IPS DF 6.9 (cell line): ENCODE measurements around the gene TTBK1.
"Not testable (repeated sequence)": the region's sequence is repeated elsewhere in the genome, so short reads cannot be mapped to it uniquely, and the experiment has no call there.

Source experiments
- DNase-seq: peaks from one replicate; pipeline ENCODE4 v3.0.0-alpha.2; 2013; ENCODE audit warnings: low read depth, low spot score
- H3K27ac ChIP-seq: one replicate; pipeline ENCODE4 v1.5.1; 2013; ENCODE audit warnings: low read length, control low read depth
- H3K27me3 ChIP-seq: 2 replicates; pipeline ENCODE4 v1.6.1; 2013; ENCODE audit warnings: mild to moderate bottlenecking, low read length; ENCODE audit not compliant: control insufficient read depth, insufficient read depth
- H3K36me3 ChIP-seq: 2 replicates; pipeline ENCODE4 v1.6.1; 2013; ENCODE audit warnings: low read length; ENCODE audit not compliant: control insufficient read depth, insufficient read depth
- H3K4me1 ChIP-seq: 2 replicates; pipeline ENCODE4 v1.6.1; 2013; ENCODE audit warnings: low read length; ENCODE audit not compliant: control insufficient read depth, insufficient read depth
- H3K4me3 ChIP-seq: 2 replicates; pipeline ENCODE4 v1.5.1; 2013; ENCODE audit warnings: mild to moderate bottlenecking, low read length
- H3K9me3 ChIP-seq: 2 replicates; pipeline ENCODE4 v1.6.1; 2013; ENCODE audit warnings: low read length, inconsistent platforms; ENCODE audit not compliant: control insufficient read depth, insufficient read depth
- WGBS: extraction: QIAGEN DNeasy Blood & Tissue Kit; methylation state at CpG from one replicate; pipeline ENCODE4 v1.1.7; 2013; ENCODE audit warnings: mixed read lengths, missing lambda C conversion rate; ENCODE audit not compliant: insufficient read length, insufficient coverage; 5-methylcytosine and 5-hydroxymethylcytosine counted together

Gene TTBK1

DNA sequence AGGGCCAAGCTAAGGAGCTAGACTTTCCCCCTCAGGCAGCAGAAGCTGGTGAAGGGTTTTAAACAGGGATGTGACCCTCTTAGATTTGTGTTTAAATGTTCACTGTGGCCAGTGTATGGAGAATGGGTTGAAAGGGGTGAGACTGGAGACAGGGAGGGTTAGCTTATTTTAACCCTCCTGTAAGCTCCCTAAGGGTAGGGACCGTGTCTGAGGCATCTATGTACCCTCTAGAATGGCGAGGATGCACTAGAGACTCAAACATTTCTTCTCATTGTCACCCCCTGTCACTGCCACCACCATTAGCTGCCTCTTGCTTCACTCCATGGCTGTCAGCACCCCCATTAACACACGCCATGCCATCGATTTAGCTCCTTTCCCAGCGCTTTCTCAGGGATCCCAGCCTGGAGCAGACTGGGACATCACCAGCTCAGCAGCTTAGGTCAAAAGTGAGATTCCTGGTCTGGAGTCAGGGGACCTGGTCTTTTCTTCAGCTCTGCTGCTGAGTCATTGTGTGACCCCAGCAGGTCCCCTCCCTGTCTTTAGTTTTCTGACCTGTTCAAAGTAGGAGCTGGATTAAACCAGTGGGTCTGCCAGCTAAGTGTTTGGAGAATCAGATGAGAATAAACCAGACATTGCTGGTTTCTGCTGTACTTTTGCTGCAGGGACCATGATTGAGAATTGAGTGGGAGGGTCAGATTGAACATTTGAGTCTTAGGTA is 53.7 kb downstream of the TTBK1 start:
- no CpG with 5 or more reads among the region's 5 CpGs for WGBS
- no peak overlapping the region for H3K27ac ChIP-seq
- H3K4me3 ChIP-seq, result no peak overlapping the region
- no peaks in the 10 kb centered on the region for H3K27me3 ChIP-seq
- no peaks in the 10 kb centered on the region for H3K36me3 ChIP-seq
- no peak for DNase-seq
- no peaks in the 10 kb centered on the region for H3K9me3 ChIP-seq
- H3K4me1 ChIP-seq, result no peaks in the 10 kb centered on the region

DNA sequence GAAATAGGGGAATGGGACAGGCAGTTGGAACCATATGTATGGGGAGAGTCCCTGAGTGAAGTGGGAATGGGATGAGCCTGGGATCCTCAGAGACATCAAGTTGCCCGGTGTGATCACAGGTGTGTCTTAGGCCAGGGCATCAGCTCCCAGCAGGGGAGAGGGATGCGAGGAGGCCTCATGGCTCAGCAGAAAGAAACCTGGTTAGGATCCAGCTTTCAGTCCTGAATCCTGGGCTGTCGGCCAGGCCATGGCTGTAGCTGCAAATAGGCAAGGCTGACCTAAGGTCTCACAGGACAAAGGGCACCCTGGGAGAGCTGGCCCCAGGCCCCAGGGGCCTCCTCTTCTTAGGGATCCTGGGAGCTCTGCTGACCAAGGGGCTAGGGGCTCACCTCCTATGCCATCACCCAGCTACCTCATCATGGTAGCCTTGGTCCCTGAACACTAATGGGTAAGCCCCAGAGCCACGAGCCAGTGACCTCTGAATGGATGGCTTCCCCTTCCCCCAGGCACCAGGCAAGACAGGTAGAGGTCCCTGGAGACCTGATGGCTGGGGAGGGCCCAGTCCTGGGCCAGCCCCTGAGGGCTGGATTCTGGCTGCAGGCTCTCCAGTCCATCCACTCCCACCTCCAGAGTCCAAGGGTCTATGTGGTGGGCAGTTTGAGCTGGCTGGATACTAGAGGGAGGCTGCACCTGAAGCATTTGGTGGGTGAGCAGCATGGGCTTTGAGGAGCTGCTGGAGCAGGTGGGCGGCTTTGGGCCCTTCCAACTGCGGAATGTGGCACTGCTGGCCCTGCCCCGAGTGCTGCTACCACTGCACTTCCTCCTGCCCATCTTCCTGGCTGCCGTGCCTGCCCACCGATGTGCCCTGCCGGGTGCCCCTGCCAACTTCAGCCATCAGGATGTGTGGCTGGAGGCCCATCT is 54.6 kb downstream of the TTBK1 start, which contains the start of gene SLC22A7:
Gene SLC22A7, plus strand, starts transcription at position 617 of the 921 bp plus-strand sequence. Its CDS starts 99 bp downstream, at position 716.
- Histone ChIP-seq H3K27me3 (no peaks in the 10 kb centered on the region), H3K4me1 (no peaks in the 10 kb centered on the region), H3K36me3 (no peaks in the 10 kb centered on the region), H3K9me3 (no peaks in the 10 kb centered on the region), H3K4me3 (no peak within 1 kb of the TSS), H3K27ac (no peak within 1 kb of the TSS)
- no peak for DNase-seq
- WGBS, result no CpG with 5 or more reads among the region's 10 CpGs

DNA sequence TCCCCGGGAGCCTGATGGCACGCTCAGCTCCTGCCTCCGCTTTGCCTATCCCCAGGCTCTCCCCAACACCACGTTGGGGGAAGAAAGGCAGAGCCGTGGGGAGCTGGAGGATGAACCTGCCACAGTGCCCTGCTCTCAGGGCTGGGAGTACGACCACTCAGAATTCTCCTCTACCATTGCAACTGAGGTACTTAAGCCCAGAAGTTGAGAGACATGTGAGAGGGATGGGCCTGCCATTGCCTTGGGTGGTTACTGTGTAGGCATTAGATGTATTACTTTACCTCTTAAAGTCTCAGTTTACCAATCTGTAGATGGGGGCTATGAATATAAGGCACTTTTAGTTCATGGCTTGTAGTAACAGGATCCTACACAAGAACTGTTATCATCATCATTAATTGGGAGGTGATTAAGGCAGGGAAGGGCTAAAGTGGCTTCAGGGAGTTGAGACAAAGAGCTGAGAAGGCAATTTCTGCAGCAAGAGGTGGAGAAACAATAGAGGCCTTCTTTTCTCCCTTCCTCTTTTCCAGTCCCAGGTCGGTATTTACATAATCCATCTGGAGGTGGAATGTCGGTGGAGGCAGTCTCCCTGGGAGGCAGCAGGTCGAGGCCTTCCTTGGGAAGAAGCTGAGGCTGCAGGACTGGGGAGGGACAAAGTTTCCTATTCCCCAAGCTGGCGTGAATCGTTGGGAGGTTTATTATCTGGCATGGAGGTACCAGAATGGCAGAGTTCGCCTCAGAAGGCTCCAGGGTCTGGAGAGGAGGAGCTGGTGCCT is 55.5 kb downstream of the TTBK1 start:
- no peak for DNase-seq
- Histone ChIP-seq H3K36me3 (no peaks in the 10 kb centered on the region), H3K9me3 (no peaks in the 10 kb centered on the region), H3K4me1 (no peaks in the 10 kb centered on the region), H3K27me3 (no peaks in the 10 kb centered on the region), H3K4me3 (no peak overlapping the region), H3K27ac (no peak overlapping the region)
- no CpG with 5 or more reads among the region's 12 CpGs for WGBS

DNA sequence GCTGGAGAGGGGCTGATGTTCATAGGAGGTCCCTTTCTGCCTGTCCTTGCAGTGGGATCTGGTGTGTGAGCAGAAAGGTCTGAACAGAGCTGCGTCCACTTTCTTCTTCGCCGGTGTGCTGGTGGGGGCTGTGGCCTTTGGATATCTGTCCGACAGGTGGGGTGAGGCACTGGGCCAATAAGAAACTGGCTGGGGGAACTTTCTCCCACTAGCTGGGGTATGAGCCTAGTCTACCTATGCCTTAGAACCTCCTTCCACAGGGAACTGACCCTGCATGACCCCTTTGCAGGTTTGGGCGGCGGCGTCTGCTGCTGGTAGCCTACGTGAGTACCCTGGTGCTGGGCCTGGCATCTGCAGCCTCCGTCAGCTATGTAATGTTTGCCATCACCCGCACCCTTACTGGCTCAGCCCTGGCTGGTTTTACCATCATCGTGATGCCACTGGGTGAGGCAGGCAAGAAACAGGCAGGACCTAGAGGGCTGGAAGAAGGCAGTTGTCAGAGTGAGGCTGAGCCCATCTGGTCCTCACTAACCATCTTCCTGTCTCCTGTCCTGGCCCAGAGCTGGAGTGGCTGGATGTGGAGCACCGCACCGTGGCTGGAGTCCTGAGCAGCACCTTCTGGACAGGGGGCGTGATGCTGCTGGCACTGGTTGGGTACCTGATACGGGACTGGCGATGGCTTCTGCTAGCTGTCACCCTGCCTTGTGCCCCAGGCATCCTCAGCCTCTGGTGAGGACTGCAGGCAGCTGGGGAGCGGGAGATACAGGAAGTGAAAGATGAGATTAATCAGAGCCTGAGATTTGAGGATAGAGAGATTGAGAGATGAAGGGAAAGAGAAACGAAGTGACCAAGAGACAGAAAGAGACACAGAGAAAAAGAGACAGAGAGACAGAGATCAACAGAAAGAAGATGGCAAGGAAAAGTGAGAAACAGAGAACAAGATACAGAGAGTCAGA is 56.3 kb downstream of the TTBK1 start:
- Histone ChIP-seq H3K9me3 (no peaks in the 10 kb centered on the region), H3K27me3 (no peaks in the 10 kb centered on the region), H3K4me1 (no peaks in the 10 kb centered on the region), H3K27ac (no peak overlapping the region), H3K4me3 (no peak overlapping the region), H3K36me3 (no peaks in the 10 kb centered on the region)
- 100% methylated on average over 1 of the region's 18 CpGs for WGBS
- no peak for DNase-seq

DNA sequence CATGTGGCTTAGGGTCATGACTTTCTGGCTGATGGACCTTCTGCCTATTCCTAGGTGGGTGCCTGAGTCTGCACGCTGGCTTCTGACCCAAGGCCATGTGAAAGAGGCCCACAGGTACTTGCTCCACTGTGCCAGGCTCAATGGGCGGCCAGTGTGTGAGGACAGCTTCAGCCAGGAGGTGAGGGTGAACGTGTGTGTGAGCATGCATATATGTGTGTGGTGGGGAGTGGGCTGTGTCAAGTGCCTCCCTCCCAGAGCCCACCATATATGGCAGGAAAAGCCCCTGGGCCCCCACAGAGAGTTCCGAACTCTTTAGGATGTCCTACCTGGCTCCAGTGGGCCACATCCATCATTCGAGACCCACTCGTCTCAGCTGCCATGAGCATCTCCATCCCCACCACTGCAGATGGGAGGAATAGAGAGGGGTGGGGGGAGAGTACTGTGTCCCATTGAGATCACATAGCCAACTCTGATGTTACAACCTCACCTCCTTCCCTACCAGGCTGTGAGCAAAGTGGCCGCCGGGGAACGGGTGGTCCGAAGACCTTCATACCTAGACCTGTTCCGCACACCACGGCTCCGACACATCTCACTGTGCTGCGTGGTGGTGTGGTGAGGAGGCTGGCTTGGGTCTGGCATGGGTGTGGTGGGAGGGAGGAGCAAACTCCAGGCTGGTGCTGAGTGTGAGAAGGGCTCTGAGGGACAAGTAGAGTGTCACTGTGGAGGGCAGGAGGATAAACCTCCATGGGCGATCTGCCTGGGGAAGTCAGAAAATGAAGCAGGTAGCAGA is 58.0 kb downstream of the TTBK1 start:
- H3K27me3 ChIP-seq, result no peaks in the 10 kb centered on the region
- no CpG with 5 or more reads among the region's 15 CpGs for WGBS
- no peak overlapping the region for H3K4me3 ChIP-seq

DNA sequence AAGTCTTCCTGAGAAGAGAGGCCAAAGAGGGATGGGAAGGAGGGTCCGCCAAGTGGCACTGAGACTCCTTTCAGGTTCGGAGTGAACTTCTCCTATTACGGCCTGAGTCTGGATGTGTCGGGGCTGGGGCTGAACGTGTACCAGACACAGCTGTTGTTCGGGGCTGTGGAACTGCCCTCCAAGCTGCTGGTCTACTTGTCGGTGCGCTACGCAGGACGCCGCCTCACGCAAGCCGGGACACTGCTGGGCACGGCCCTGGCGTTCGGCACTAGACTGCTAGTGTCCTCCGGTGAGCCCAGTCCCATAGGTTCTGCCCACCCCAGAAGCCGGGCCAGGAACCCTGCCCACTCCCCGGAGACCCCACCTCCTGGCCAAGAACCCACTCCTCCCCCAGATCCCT is 58.8 kb downstream of the TTBK1 start:
- no CpG with 5 or more reads among the region's 19 CpGs for WGBS
- Histone ChIP-seq H3K27ac (no peak overlapping the region), H3K4me1 (no peaks in the 10 kb centered on the region), H3K36me3 (no peaks in the 10 kb centered on the region), H3K27me3 (no peaks in the 10 kb centered on the region), H3K9me3 (no peaks in the 10 kb centered on the region), H3K4me3 (no peak overlapping the region)
- DNase-seq, result no peak

More for the DNA sequence above, 58.0 kb downstream of the TTBK1 start:
- H3K9me3 ChIP-seq, result no peaks in the 10 kb centered on the region
- H3K4me1 ChIP-seq, result no peaks in the 10 kb centered on the region
- H3K36me3 ChIP-seq, result no peaks in the 10 kb centered on the region
- no peak overlapping the region for H3K27ac ChIP-seq
- DNase-seq, result no peak

DNA sequence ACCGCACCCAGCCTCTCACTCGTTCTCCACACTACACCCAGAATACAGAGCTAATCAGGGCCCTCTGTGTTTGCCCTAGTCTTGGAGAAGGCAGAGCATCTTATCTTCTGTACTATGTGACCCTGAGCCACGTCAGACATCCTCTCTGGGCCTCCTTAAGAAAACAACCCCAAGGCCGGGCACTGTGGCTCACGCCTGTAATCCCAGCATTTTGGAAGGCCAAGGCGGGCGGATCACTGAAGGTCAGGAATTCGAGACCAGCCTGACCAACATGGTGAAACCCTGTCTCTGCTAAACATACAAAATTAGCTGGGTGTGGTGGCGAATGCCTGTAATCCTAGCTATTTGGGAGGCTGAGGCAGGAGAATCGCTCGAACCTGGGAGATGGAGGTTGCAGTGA is 59.7 kb downstream of the TTBK1 start:
- not testable (repeated sequence) for DNase-seq, H3K36me3 ChIP-seq, H3K4me3 ChIP-seq, H3K9me3 ChIP-seq, H3K4me1 ChIP-seq, H3K27me3 ChIP-seq, H3K27ac ChIP-seq
- no CpG with 5 or more reads among the region's 11 CpGs for WGBS

DNA sequence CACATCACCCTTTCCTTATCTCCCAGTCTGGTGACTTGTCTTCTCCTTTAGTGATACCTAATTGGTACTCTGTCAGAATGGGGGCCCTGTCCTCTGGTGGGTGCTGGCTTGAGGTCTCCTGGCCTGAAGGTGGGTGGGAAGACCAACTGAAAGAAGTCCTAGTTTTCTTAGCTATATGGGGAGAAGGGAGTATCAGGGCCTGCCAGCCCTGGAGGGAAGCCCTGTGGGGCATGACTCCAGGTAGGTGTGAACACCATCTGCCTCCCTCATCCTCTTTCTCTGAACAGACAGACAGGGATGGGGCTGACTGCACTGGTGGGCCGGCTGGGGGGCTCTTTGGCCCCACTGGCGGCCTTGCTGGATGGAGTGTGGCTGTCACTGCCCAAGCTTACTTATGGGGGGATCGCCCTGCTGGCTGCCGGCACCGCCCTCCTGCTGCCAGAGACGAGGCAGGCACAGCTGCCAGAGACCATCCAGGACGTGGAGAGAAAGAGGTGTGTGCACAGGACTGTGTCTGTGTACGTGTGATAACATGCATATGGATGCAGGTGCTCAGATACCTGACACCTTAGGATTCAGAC is 60.6 kb downstream of the TTBK1 start:
- Histone ChIP-seq H3K27ac (no peak overlapping the region), H3K27me3 (no peaks in the 10 kb centered on the region), H3K4me1 (peaks cover 6% of the 10 kb centered on the region; the same call in 1 of the 2 replicates), H3K4me3 (no peak overlapping the region), H3K9me3 (no peaks in the 10 kb centered on the region), H3K36me3 (no peaks in the 10 kb centered on the region)
- no CpG with 5 or more reads among the region's 8 CpGs for WGBS
- no peak for DNase-seq

DNA sequence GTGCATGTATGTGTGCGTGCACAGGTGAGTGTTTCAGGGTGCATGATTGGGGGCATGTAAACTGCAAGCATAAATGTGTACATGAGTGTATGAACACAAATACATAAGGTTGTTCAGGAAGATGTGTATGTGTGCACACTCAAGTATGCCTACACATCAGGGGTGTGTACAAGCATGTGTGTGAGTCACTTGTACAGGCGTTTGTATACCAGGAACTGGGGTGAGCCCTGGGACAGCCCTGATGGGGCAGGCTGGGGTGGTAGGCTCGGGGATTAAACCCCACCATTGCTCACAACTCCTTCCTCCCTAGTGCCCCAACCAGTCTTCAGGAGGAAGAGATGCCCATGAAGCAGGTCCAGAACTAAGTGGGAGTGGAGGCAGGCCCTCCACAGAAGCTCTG is 61.1 kb downstream of the TTBK1 start:
- H3K27me3 ChIP-seq, result no peaks in the 10 kb centered on the region
- no peaks in the 10 kb centered on the region for H3K9me3 ChIP-seq
- H3K27ac ChIP-seq, result no peak overlapping the region
- DNase-seq, result no peak
- no peak overlapping the region for H3K4me3 ChIP-seq
- H3K4me1 ChIP-seq, result peaks cover 8% of the 10 kb centered on the region
- H3K36me3 ChIP-seq, result no peaks in the 10 kb centered on the region
- WGBS, result no CpG with 5 or more reads among the region's 3 CpGs
